Subcutaneous abdominal adipose tissue (tissue), 5 donors: Measurements from ENCODE around the gene EYS.

Experiments used
- H3K27ac ChIP-seq: one replicate; pipeline ENCODE4 v1.7.0; 2013; ENCODE audit warnings: low read depth, mild to moderate bottlenecking, inconsistent platforms, low read length, moderate library complexity
- H3K27me3 ChIP-seq, 5 donors: one replicate each; pipeline ENCODE4 v1.7.0; 2013; ENCODE audit warnings: low read length in 5 of 5, inconsistent platforms in 1 of 5; ENCODE audit not compliant: control insufficient read depth in 5 of 5, insufficient read depth in 4 of 5
- H3K36me3 ChIP-seq, 5 donors: one replicate each; pipeline ENCODE4 v1.7.0; 2013; ENCODE audit warnings: low read length in 5 of 5; ENCODE audit not compliant: control insufficient read depth in 5 of 5, insufficient read depth in 5 of 5
- H3K4me1 ChIP-seq, 5 donors: one replicate each; pipeline ENCODE4 v1.7.0; 2013; ENCODE audit warnings: low read length in 5 of 5, mild to moderate bottlenecking in 3 of 5, moderate library complexity in 1 of 5; ENCODE audit not compliant: control insufficient read depth in 5 of 5, insufficient read depth in 5 of 5
- H3K4me3 ChIP-seq, 5 donors: one replicate each; pipeline ENCODE4 v1.7.0; 2013; ENCODE audit warnings: low read length in 5 of 5, low read depth in 1 of 5
- H3K9ac ChIP-seq, 5 donors: one replicate each; pipeline ENCODE4 v1.7.0; 2013; ENCODE audit warnings: low read length in 5 of 5, mild to moderate bottlenecking in 4 of 5, moderate library complexity in 3 of 5
- H3K9me3 ChIP-seq, 5 donors: one replicate each; pipeline ENCODE4 v1.7.0; 2013; ENCODE audit warnings: low read length in 5 of 5; ENCODE audit not compliant: control insufficient read depth in 5 of 5
- donor health status: healthy.
- donor health status: healthy.
- donor health status: healthy.
- donor health status: healthy.
- donor health status: healthy.

The EYS gene

GRCh38 chr6:65199683-65200082, 507.3 kb downstream of the EYS start:
- Histone ChIP-seq H3K36me3 (no peaks in the 10 kb centered on the region), H3K4me3 (no peak overlapping the region), H3K4me1 (no peaks in the 10 kb centered on the region), H3K27ac (no peak overlapping the region), H3K9ac (no peak overlapping the region), H3K9me3 (peaks cover 0 to 10% (median 0%) of the 10 kb centered on the region in 5 donors), H3K27me3 (no peaks in the 10 kb centered on the region)

- Histone ChIP-seq H3K36me3 (no peaks in the 10 kb centered on the region), H3K9me3 (peaks cover 0 to 10% (median 0%) of the 10 kb centered on the region in 5 donors), H3K27ac (no peak overlapping the region), H3K4me1 (no peaks in the 10 kb centered on the region), H3K4me3 (no peak overlapping the region), H3K27me3 (no peaks in the 10 kb centered on the region), H3K9ac (no peak overlapping the region)
Observed at GRCh38 chr6:65199121-65199520, 507.9 kb downstream of the EYS start.

GRCh38 chr6:65191471-65191870, 515.6 kb downstream of the EYS start:
- Histone ChIP-seq H3K9ac (no peak overlapping the region), H3K9me3 (no peaks in the 10 kb centered on the region), H3K4me1 (no peaks in the 10 kb centered on the region), H3K27ac (no peak overlapping the region), H3K36me3 (no peaks in the 10 kb centered on the region), H3K4me3 (no peak overlapping the region), H3K27me3 (no peaks in the 10 kb centered on the region)

- H3K36me3 ChIP-seq = no peaks in the 10 kb centered on the region
Observed at GRCh38 chr6:65189236-65189881, 517.7 kb downstream of the EYS start.

GRCh38 chr6:65186826-65187225, 520.2 kb downstream of the EYS start:
- no peaks in the 10 kb centered on the region for H3K27me3 ChIP-seq
- H3K9me3 ChIP-seq = no peaks in the 10 kb centered on the region
- no peak overlapping the region for H3K9ac ChIP-seq
- no peaks in the 10 kb centered on the region for H3K4me1 ChIP-seq
- H3K36me3 ChIP-seq = no peaks in the 10 kb centered on the region
- H3K4me3 ChIP-seq = no peak overlapping the region
- H3K27ac ChIP-seq = no peak overlapping the region

More at GRCh38 chr6:65189236-65189881, 517.7 kb downstream of the EYS start:
- Histone ChIP-seq H3K27me3 (no peaks in the 10 kb centered on the region), H3K27ac (no peak overlapping the region), H3K4me1 (no peaks in the 10 kb centered on the region), H3K4me3 (no peak overlapping the region), H3K9ac (no peak overlapping the region), H3K9me3 (no peaks in the 10 kb centered on the region)

GRCh38 chr6:65182681-65183080, 524.3 kb downstream of the EYS start:
- Histone ChIP-seq H3K27me3 (no peaks in the 10 kb centered on the region), H3K9me3 (no peaks in the 10 kb centered on the region), H3K36me3 (no peaks in the 10 kb centered on the region), H3K4me1 (no peaks in the 10 kb centered on the region), H3K27ac (no peak overlapping the region), H3K4me3 (no peak overlapping the region), H3K9ac (no peak overlapping the region)

- no peaks in the 10 kb centered on the region for H3K36me3 ChIP-seq
- H3K27ac ChIP-seq = no peak overlapping the region
- H3K9me3 ChIP-seq = no peaks in the 10 kb centered on the region
- no peaks in the 10 kb centered on the region for H3K4me1 ChIP-seq
- no peaks in the 10 kb centered on the region for H3K27me3 ChIP-seq
- H3K4me3 ChIP-seq = no peak overlapping the region
- no peak overlapping the region for H3K9ac ChIP-seq
Observed at GRCh38 chr6:65170273-65170672, 536.8 kb downstream of the EYS start.

GRCh38 chr6:65161661-65162060, 545.4 kb downstream of the EYS start:
- Histone ChIP-seq H3K9ac (no peak overlapping the region), H3K4me3 (no peak overlapping the region), H3K27me3 (no peaks in the 10 kb centered on the region), H3K4me1 (no peaks in the 10 kb centered on the region), H3K36me3 (no peaks in the 10 kb centered on the region), H3K27ac (no peak overlapping the region), H3K9me3 (no peaks in the 10 kb centered on the region)

- no peaks in the 10 kb centered on the region for H3K4me1 ChIP-seq
- H3K9me3 ChIP-seq = no peaks in the 10 kb centered on the region
- H3K4me3 ChIP-seq = no peak overlapping the region
- no peak overlapping the region for H3K9ac ChIP-seq
- no peaks in the 10 kb centered on the region for H3K27me3 ChIP-seq
- H3K27ac ChIP-seq = no peak overlapping the region
- H3K36me3 ChIP-seq = no peaks in the 10 kb centered on the region
Observed at GRCh38 chr6:65157025-65157424, 550.0 kb downstream of the EYS start.

- H3K27me3 ChIP-seq = no peaks in the 10 kb centered on the region
- no peak overlapping the region for H3K4me3 ChIP-seq
- H3K9ac ChIP-seq = no peak overlapping the region
- no peaks in the 10 kb centered on the region for H3K4me1 ChIP-seq
- no peaks in the 10 kb centered on the region for H3K36me3 ChIP-seq
- H3K9me3 ChIP-seq = no peaks in the 10 kb centered on the region
- no peak overlapping the region for H3K27ac ChIP-seq
Observed at GRCh38 chr6:65155083-65155482, 551.9 kb downstream of the EYS start.
